Thyroid gland (tissue), 4 donors: ENCODE data around the gene FGF6. TPM values are rescaled to one million over a fixed set of nuclear protein-coding genes. Genes with fewer than 3 reads are reported as not detected.
"Not testable (repeated sequence)": the region's sequence is repeated elsewhere in the genome, so short reads cannot be mapped to it uniquely, and the experiment has no call there.

Experiments used
- DNase-seq, 2 donors: peaks; one replicate each; pipeline ENCODE4 v3.0.0-alpha.2; 2019
- H3K27ac ChIP-seq, 3 donors: fragments of 200-600 bp; sonication (generic); 1 replicate in 2 of 3; 2 replicates in 1 of 3; pipeline ENCODE4 v1.5.1; 2016 to 2019; ENCODE audit warnings: mild to moderate bottlenecking in 1 of 3, moderate library complexity in 1 of 3
- H3K27me3 ChIP-seq: fragments of 200-600 bp; sonication (generic); one replicate; pipeline ENCODE4 v1.5.1; 2019
- H3K36me3 ChIP-seq, 2 donors: fragments of 200-600 bp; sonication (generic); one replicate each; pipeline ENCODE4 v1.5.1; 2016 to 2019
- H3K4me1 ChIP-seq, 2 donors: fragments of 200-600 bp; sonication (generic); one replicate each; pipeline ENCODE4 v1.5.1; 2017 to 2019
- H3K4me3 ChIP-seq, 3 donors: fragments of 200-600 bp; sonication (generic); replicated peaks in 1 of 3; 1 replicate in 2 of 3; 2 replicates in 1 of 3; pipeline ENCODE4 v1.5.1; 2016; ENCODE audit warnings: mild to moderate bottlenecking in 1 of 3
- H3K9me3 ChIP-seq: fragments of 200-600 bp; sonication (generic); one replicate; pipeline ENCODE4 v1.5.1; 2017
- CTCF ChIP-seq, 6 experiments: fragments of 200-600 bp in 3 of 6; fragments of 450-650 bp in 3 of 6; sonication (generic) in 3 of 6; IDR thresholded peaks; one replicate each; pipeline ENCODE4 v1.5.1; 2016 to 2019; ENCODE audit warnings: antibody characterized with exemption in 6 of 6, mild to moderate bottlenecking in 2 of 6, inconsistent platforms in 1 of 6, moderate library complexity in 1 of 6
- POLR2A ChIP-seq, 2 donors: fragments of 450-650 bp; IDR thresholded peaks; one replicate each; pipeline ENCODE4 v1.6.1; 2017; ENCODE audit warnings: antibody characterized with exemption in 2 of 2, mild to moderate bottlenecking in 2 of 2, moderate library complexity in 1 of 2
- WGBS, 2 donors: methylation state at CpG; one replicate each; pipeline ENCODE4 v1.1.5; 2017; 5-methylcytosine and 5-hydroxymethylcytosine counted together
- intact Hi-C: fragments of 100-400 bp; cut with DNase I; formaldehyde crosslinking; loops from one replicate; pipeline ENCODE4 v1.15.1; 2023
- total RNA-seq, 4 donors: library from RNA; depleted of rRNA; stranded (reverse); fragments of >200 nt; gene quantifications; one replicate each; pipeline ENCODE4 v1.2.3, GENCODE V29; 2016

FGF6 gene
- total RNA-seq, 4 donors from 2014 or later: not detected

GRCh38 chr12:4412465-4412864 lies 33.1 kb downstream of the FGF6 start:
- no peaks in the 10 kb centered on the region for H3K36me3 ChIP-seq
- 70 to 80% methylated on average over 1 of the region's 1 CpG for WGBS, 2 donors
- DNase-seq: no peak
- H3K9me3 ChIP-seq: no peaks in the 10 kb centered on the region
- no peak overlapping the region for H3K27ac ChIP-seq
- H3K27me3 ChIP-seq: no peaks in the 10 kb centered on the region
- no peak for TF ChIP-seq POLR2A (IDR thresholded peaks at IDR 0.05)
- no peak for TF ChIP-seq CTCF (IDR thresholded peaks at IDR 0.05)
- no peak overlapping the region for H3K4me3 ChIP-seq
- intact Hi-C loops: no loop called here
- H3K4me1 ChIP-seq: no peaks in the 10 kb centered on the region

DNA sequence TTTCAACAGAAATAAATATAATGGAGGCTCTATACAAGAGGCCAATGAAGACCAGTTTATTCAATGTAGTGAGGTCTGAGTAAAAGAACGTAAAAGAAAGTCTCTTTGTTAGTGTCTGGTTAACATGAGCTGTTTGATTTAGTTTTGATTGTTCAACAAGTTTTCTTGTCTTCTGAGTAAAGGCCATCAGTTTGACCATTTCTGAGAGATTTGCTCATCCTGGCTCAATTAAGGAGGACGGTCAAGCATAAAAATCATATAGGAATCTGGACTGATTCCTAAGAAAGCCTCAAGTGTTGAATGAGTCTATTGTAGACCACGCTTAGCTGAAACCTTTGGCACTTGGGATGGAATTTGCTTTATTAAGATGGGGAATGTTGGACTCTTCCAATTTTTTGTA lies 33.6 kb downstream of the FGF6 start:
- H3K9me3 ChIP-seq: no peaks in the 10 kb centered on the region
- H3K27me3 ChIP-seq: no peaks in the 10 kb centered on the region
- 72 to 80% methylated on average over 3 of the region's 3 CpGs for WGBS, 2 donors
- H3K36me3 ChIP-seq: no peaks in the 10 kb centered on the region
- no peaks in the 10 kb centered on the region for H3K4me1 ChIP-seq
- intact Hi-C loops: no loop called here
- TF ChIP-seq POLR2A (IDR thresholded peaks at IDR 0.05) (no peak), CTCF (IDR thresholded peaks at IDR 0.05) (no peak)
- no peak overlapping the region for H3K27ac ChIP-seq
- DNase-seq: no peak
- H3K4me3 ChIP-seq: no peak overlapping the region

DNA sequence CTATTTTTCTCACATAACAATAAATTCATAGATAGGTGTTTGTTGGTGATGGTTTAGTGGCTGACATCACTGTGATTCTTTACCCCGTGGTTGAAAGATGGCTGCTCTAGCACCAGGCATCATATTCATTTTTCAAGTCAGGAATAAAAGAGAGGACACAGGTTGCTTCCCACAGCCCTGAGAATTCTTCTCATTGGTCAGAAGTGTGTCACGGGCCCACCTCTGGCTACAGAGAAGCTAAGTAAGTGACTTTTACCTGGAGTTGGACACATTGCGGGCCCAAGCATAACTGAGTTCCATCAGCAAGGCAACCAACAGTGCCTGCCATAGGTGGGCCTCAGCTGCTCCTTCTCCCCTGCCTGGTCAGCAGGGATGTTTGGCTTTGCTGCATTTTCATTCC lies 38.5 kb downstream of the FGF6 start:
- 90 to 94% methylated on average over 3 of the region's 3 CpGs for WGBS, 2 donors

GRCh38 chr12:4404877-4405637 lies 40.6 kb downstream of the FGF6 start:
- H3K4me3 ChIP-seq, H3K27me3 ChIP-seq, H3K27ac ChIP-seq, DNase-seq, H3K36me3 ChIP-seq, H3K4me1 ChIP-seq, intact Hi-C loops, H3K9me3 ChIP-seq: not testable (repeated sequence)
- 95 to 96% methylated on average over 8 of the region's 8 CpGs for WGBS, 2 donors

More for the DNA sequence above, 38.5 kb downstream of the FGF6 start:
- no peak for TF ChIP-seq POLR2A (IDR thresholded peaks at IDR 0.05)
- no peak for TF ChIP-seq CTCF (IDR thresholded peaks at IDR 0.05)
- no peaks in the 10 kb centered on the region for H3K9me3 ChIP-seq
- no peaks in the 10 kb centered on the region for H3K36me3 ChIP-seq
- no peak overlapping the region for H3K27ac ChIP-seq
- no peaks in the 10 kb centered on the region for H3K4me1 ChIP-seq
- no peaks in the 10 kb centered on the region for H3K27me3 ChIP-seq
- intact Hi-C loops: no loop called here
- DNase-seq: no peak
- H3K4me3 ChIP-seq: no peak overlapping the region

DNA sequence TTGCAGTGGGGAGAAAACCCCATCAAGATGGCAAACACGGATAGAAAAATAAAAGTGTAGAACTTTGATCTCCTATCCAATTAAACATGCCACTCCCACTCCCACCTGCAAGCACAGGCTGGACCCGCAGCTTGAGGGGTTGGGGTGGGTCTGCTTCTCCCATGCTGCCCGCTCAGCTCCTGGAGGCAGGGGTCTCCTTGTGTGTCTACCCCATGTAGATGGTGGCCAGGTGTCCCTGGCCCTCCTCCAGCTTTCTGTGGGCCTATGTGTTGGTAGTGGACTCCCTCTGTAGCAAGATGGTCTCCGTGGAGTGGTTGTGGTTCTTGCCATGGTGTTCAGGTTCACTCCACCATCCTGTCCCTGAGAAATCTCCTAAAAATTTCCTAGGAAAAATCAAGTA lies 42.6 kb downstream of the FGF6 start:
- Histone ChIP-seq H3K9me3 (no peaks in the 10 kb centered on the region), H3K36me3 (no peaks in the 10 kb centered on the region), H3K4me1 (no peaks in the 10 kb centered on the region), H3K27ac (no peak overlapping the region), H3K27me3 (no peaks in the 10 kb centered on the region), H3K4me3 (no peak overlapping the region)
- intact Hi-C loops: no loop called here
- TF ChIP-seq POLR2A (IDR thresholded peaks at IDR 0.05): no peak
- no peak for TF ChIP-seq CTCF (IDR thresholded peaks at IDR 0.05)
- DNase-seq: no peak
- 88 to 90% methylated on average over 4 of the region's 4 CpGs for WGBS, 2 donors
